SK-N-SH treated with all-trans-retinoic acid at 6 μM for 48 hours (cell line): Measurements from ENCODE around the gene SREK1.

Source experiments
- ATAC-seq: fragments of 200-7000 bp; cut with Tn5 transposase; 3 replicates; pipeline ENCODE4 v1.9.1; 2020; ENCODE audit warnings: mild to moderate bottlenecking, moderate library complexity
- ARNTL ChIP-seq: fragments of 450-650 bp; formaldehyde crosslinking; IDR thresholded peaks from 2 replicates; pipeline ENCODE4 v1.5.0; 2020; ENCODE audit warnings: low read depth, mild to moderate bottlenecking, moderate library complexity, borderline replicate concordance
- BACH2 ChIP-seq: fragments of 250-450 bp; sonication (Bioruptor Pico); IDR thresholded peaks from 2 replicates; pipeline ENCODE4 v1.9.0; 2021; ENCODE audit warnings: mild to moderate bottlenecking, borderline replicate concordance
- CSDC2 ChIP-seq: fragments of 250-450 bp; sonication (Bioruptor Pico); IDR thresholded peaks from 2 replicates; pipeline ENCODE4 v1.5.0; 2020; ENCODE audit warnings: mild to moderate bottlenecking, moderate library complexity
- ESRRG ChIP-seq: fragments of 250-450 bp; sonication (Bioruptor Pico); IDR thresholded peaks from 2 replicates; pipeline ENCODE4 v1.6.1; 2021; ENCODE audit warnings: mild to moderate bottlenecking
- GLIS3 ChIP-seq: fragments of 250-450 bp; sonication (Bioruptor Pico); IDR thresholded peaks from 2 replicates; pipeline ENCODE4 v1.5.0; 2020; ENCODE audit warnings: mild to moderate bottlenecking, moderate library complexity
- ISL1 ChIP-seq: fragments of 250-450 bp; sonication (Bioruptor Pico); IDR thresholded peaks from 2 replicates; pipeline ENCODE4 v2.1.2; 2022; ENCODE audit warnings: mild to moderate bottlenecking, moderate library complexity
- OSR1 ChIP-seq: fragments of 250-450 bp; sonication (Bioruptor Pico); IDR thresholded peaks from 2 replicates; pipeline ENCODE4 v1.8.0; 2022; ENCODE audit warnings: moderate library complexity, mild to moderate bottlenecking, inconsistent platforms
- PPARA ChIP-seq: fragments of 250-450 bp; sonication (Bioruptor Pico); IDR thresholded peaks from 2 replicates; pipeline ENCODE4 v1.5.0; 2020; ENCODE audit warnings: mild to moderate bottlenecking, borderline replicate concordance
- RARB ChIP-seq: fragments of 250-450 bp; sonication (Bioruptor Pico); IDR thresholded peaks from 2 replicates; pipeline ENCODE4 v1.8.0; 2021; ENCODE audit warnings: mild to moderate bottlenecking, moderate library complexity
- SNAI2 ChIP-seq: fragments of 250-450 bp; sonication (Bioruptor Pico); IDR thresholded peaks from 2 replicates; pipeline ENCODE4 v1.5.0; 2020; ENCODE audit warnings: mild to moderate bottlenecking, moderate library complexity
- TCF4 ChIP-seq: fragments of 250-450 bp; sonication (Bioruptor Pico); IDR thresholded peaks from 2 replicates; pipeline ENCODE4 v1.8.0; 2021; ENCODE audit warnings: mild to moderate bottlenecking, moderate library complexity, borderline replicate concordance
- TOX ChIP-seq: fragments of 250-450 bp; sonication (Bioruptor Pico); IDR thresholded peaks from 2 replicates; pipeline ENCODE4 v1.8.0; 2021; ENCODE audit warnings: mild to moderate bottlenecking, moderate library complexity, borderline replicate concordance
- ZFP3 ChIP-seq: fragments of 250-450 bp; sonication (Bioruptor Pico); IDR thresholded peaks from 2 replicates; pipeline ENCODE4 v1.5.0; 2020; ENCODE audit warnings: mild to moderate bottlenecking, moderate library complexity
- ZFP30 ChIP-seq: fragments of 450-650 bp; formaldehyde crosslinking; IDR thresholded peaks from 2 replicates; pipeline ENCODE4 v1.5.0; 2022; ENCODE audit warnings: mild to moderate bottlenecking, moderate library complexity
- ZNF565 ChIP-seq: fragments of 450-650 bp; formaldehyde crosslinking; conservative IDR thresholded peaks from 2 replicates; pipeline ENCODE4 v1.5.0; 2020; ENCODE audit warnings: low read depth, mild to moderate bottlenecking, moderate library complexity
- ZNF70 ChIP-seq: fragments of 450-650 bp; formaldehyde crosslinking; IDR thresholded peaks from 2 replicates; pipeline ENCODE4 v1.5.0; 2020; ENCODE audit warnings: mild to moderate bottlenecking, moderate library complexity
- ZNF8 ChIP-seq: fragments of 450-650 bp; formaldehyde crosslinking; IDR thresholded peaks from 2 replicates; pipeline ENCODE4 v1.5.0; 2020; ENCODE audit warnings: mild to moderate bottlenecking, moderate library complexity
- TF ChIP-seq, protein P1 (sequence below): fragments of 250-450 bp; sonication (Bioruptor Pico); IDR thresholded peaks from 2 replicates; pipeline ENCODE4 v1.8.0; 2020; ENCODE audit warnings: mild to moderate bottlenecking, moderate library complexity, borderline replicate concordance
- TF ChIP-seq, protein P2 (sequence below): fragments of 250-450 bp; sonication (Bioruptor Pico); IDR thresholded peaks from 2 replicates; pipeline ENCODE4 v1.5.0; 2020; ENCODE audit warnings: mild to moderate bottlenecking, moderate library complexity
- TF ChIP-seq, protein P3 (sequence below): fragments of 250-450 bp; sonication (Bioruptor Pico); IDR thresholded peaks from 2 replicates; pipeline ENCODE4 v1.5.1; 2021; ENCODE audit warnings: mild to moderate bottlenecking, moderate library complexity
- TF ChIP-seq, protein P4 (sequence below): fragments of 250-450 bp; sonication (Bioruptor Pico); IDR thresholded peaks from 2 replicates; pipeline ENCODE4 v1.5.1; 2020; ENCODE audit warnings: low read depth, mild to moderate bottlenecking, moderate library complexity

The SREK1 gene

DNA sequence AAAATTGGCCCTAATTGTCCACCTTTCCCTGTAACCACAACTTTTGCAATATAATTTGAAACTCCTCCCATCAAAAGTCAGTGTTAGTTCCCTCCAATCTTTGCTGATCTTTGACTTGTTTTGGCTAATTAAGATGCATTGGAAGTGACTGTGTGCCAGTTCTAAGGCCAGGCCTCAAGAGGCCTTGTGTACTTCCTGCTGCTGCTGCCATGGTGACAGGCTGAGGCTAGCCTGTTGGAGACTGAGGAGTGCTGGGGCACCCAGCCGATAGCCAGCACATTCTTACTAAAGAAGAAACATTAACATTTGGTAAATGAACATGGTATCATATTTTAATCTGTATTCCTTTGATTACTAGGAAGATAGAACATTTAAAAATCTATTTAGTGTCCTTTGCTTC is 86.5 kb downstream of the SREK1 start:
- ATAC-seq, result no peak
- TF ChIP-seq OSR1 (CRISPR knock-in tag), result no peak
- TF ChIP-seq, protein P1, sequence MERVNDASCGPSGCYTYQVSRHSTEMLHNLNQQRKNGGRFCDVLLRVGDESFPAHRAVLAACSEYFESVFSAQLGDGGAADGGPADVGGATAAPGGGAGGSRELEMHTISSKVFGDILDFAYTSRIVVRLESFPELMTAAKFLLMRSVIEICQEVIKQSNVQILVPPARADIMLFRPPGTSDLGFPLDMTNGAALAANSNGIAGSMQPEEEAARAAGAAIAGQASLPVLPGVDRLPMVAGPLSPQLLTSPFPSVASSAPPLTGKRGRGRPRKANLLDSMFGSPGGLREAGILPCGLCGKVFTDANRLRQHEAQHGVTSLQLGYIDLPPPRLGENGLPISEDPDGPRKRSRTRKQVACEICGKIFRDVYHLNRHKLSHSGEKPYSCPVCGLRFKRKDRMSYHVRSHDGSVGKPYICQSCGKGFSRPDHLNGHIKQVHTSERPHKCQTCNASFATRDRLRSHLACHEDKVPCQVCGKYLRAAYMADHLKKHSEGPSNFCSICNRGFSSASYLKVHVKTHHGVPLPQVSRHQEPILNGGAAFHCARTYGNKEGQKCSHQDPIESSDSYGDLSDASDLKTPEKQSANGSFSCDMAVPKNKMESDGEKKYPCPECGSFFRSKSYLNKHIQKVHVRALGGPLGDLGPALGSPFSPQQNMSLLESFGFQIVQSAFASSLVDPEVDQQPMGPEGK, result no peak
- no peak for TF ChIP-seq TCF4
- no peak for TF ChIP-seq GLIS3 (CRISPR knock-in tag)
- no peak for TF ChIP-seq ARNTL (CRISPR knock-in tag)
- no peak for TF ChIP-seq ZFP30 (CRISPR knock-in tag)
- TF ChIP-seq CSDC2 (CRISPR knock-in tag), result no peak
- TF ChIP-seq BACH2 (CRISPR knock-in tag), result no peak
- no peak for TF ChIP-seq ZNF70
- no peak for TF ChIP-seq PPARA (CRISPR knock-in tag)
- TF ChIP-seq ZFP3 (CRISPR knock-in tag), result no peak
- no peak for TF ChIP-seq RARB (CRISPR knock-in tag)
- TF ChIP-seq ESRRG (CRISPR knock-in tag), result no peak

DNA sequence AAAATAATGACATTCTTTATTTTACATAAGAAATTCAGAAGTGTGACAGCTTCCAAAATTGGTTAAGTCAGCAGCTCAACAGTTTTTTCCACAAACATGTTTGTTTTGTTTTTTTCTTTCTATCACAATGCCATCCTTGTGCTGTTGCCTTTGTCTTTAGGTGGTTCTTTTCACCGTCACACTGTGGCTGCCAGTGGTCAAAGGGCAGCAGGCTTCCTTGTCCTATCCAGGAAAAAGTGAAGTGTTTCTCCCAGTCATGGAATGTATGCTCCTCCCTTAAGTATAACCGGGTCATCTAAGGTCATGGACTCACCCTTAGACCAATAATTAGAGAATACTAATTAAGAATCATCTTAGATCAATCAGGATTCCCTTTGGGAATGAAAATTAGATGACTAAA is 87.4 kb downstream of the SREK1 start:
- no peak for ATAC-seq
- TF ChIP-seq, protein P2, sequence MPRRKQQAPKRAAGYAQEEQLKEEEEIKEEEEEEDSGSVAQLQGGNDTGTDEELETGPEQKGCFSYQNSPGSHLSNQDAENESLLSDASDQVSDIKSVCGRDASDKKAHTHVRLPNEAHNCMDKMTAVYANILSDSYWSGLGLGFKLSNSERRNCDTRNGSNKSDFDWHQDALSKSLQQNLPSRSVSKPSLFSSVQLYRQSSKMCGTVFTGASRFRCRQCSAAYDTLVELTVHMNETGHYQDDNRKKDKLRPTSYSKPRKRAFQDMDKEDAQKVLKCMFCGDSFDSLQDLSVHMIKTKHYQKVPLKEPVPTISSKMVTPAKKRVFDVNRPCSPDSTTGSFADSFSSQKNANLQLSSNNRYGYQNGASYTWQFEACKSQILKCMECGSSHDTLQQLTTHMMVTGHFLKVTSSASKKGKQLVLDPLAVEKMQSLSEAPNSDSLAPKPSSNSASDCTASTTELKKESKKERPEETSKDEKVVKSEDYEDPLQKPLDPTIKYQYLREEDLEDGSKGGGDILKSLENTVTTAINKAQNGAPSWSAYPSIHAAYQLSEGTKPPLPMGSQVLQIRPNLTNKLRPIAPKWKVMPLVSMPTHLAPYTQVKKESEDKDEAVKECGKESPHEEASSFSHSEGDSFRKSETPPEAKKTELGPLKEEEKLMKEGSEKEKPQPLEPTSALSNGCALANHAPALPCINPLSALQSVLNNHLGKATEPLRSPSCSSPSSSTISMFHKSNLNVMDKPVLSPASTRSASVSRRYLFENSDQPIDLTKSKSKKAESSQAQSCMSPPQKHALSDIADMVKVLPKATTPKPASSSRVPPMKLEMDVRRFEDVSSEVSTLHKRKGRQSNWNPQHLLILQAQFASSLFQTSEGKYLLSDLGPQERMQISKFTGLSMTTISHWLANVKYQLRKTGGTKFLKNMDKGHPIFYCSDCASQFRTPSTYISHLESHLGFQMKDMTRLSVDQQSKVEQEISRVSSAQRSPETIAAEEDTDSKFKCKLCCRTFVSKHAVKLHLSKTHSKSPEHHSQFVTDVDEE (CRISPR knock-in tag), result no peak
- TF ChIP-seq, protein P1, result no peak
- TF ChIP-seq SNAI2 (CRISPR knock-in tag) (no peak), CSDC2 (CRISPR knock-in tag) (no peak), ESRRG (CRISPR knock-in tag) (no peak), ZNF565 (CRISPR knock-in tag) (no peak), TOX (CRISPR knock-in tag) (no peak), TCF4 (no peak), ZFP30 (CRISPR knock-in tag) (no peak), RARB (CRISPR knock-in tag) (no peak)
- TF ChIP-seq, protein P3, sequence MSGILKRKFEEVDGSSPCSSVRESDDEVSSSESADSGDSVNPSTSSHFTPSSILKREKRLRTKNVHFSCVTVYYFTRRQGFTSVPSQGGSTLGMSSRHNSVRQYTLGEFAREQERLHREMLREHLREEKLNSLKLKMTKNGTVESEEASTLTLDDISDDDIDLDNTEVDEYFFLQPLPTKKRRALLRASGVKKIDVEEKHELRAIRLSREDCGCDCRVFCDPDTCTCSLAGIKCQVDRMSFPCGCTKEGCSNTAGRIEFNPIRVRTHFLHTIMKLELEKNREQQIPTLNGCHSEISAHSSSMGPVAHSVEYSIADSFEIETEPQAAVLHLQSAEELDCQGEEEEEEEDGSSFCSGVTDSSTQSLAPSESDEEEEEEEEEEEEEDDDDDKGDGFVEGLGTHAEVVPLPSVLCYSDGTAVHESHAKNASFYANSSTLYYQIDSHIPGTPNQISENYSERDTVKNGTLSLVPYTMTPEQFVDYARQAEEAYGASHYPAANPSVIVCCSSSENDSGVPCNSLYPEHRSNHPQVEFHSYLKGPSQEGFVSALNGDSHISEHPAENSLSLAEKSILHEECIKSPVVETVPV (CRISPR knock-in tag), result no peak
- TF ChIP-seq, protein P4, sequence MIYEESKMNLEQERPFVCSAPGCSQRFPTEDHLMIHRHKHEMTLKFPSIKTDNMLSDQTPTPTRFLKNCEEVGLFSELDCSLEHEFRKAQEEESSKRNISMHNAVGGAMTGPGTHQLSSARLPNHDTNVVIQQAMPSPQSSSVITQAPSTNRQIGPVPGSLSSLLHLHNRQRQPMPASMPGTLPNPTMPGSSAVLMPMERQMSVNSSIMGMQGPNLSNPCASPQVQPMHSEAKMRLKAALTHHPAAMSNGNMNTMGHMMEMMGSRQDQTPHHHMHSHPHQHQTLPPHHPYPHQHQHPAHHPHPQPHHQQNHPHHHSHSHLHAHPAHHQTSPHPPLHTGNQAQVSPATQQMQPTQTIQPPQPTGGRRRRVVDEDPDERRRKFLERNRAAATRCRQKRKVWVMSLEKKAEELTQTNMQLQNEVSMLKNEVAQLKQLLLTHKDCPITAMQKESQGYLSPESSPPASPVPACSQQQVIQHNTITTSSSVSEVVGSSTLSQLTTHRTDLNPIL (CRISPR knock-in tag), result no peak
- TF ChIP-seq, all 23 proteins: peak for 0

DNA sequence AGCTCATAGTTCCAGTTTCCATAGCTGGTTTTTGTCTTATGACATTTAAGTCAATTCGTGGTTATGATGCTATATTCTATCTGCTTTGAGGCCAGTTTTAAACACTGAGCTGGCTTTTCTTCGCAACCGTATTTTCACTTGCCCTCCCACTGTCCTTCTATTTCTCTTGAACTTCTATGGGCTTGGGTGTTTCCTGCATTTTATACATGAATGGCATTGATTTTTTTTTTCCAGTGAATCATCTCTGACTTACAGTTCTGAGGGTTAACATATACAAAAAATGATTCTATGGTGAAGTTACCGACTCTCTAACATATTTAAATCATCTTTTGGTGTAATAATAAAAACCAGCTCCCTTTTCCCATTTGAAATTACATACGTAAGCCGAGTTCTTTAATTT is 88.2 kb downstream of the SREK1 start:
- no peak for ATAC-seq
- no peak for TF ChIP-seq CSDC2 (CRISPR knock-in tag)
- TF ChIP-seq BACH2 (CRISPR knock-in tag), result no peak
- no peak for TF ChIP-seq ISL1 (CRISPR knock-in tag)
- TF ChIP-seq, protein P2 (CRISPR knock-in tag), result no peak
- no peak for TF ChIP-seq OSR1 (CRISPR knock-in tag)
- TF ChIP-seq ZNF565 (CRISPR knock-in tag), result no peak
- TF ChIP-seq PPARA (CRISPR knock-in tag), result no peak
- no peak for TF ChIP-seq ESRRG (CRISPR knock-in tag)
- no peak for TF ChIP-seq GLIS3 (CRISPR knock-in tag)
- no peak for TF ChIP-seq ZNF8 (CRISPR knock-in tag)
- TF ChIP-seq ZFP30 (CRISPR knock-in tag), result no peak
- no peak for TF ChIP-seq ZFP3 (CRISPR knock-in tag)
- TF ChIP-seq, protein P1, result no peak
- TF ChIP-seq, protein P3 (CRISPR knock-in tag), result no peak
- no peak for TF ChIP-seq ARNTL (CRISPR knock-in tag)
